MM.1S (cell line): ENCODE data around the gene DALRD3.

Experiments
- CTCF ChIP-seq: fragments of 300-600 bp; sonication (generic); IDR thresholded peaks from 2 replicates; pipeline ENCODE4 v1.5.1; 2016; ENCODE audit warnings: antibody characterized with exemption, low read length, mixed read lengths
- EZH2 ChIP-seq: fragments of 300-600 bp; sonication (generic); optimal IDR thresholded peaks from 2 replicates; pipeline ENCODE3; 2017; ENCODE audit warnings: low read depth, mild to moderate bottlenecking, antibody characterized with exemption, low read length, mixed read lengths
- EZH2phosphoT487 ChIP-seq: fragments of 300-600 bp; sonication (generic); IDR thresholded peaks from 2 replicates; pipeline ENCODE4 v1.6.1; 2018; ENCODE audit warnings: antibody characterized with exemption, low read length

DNA sequence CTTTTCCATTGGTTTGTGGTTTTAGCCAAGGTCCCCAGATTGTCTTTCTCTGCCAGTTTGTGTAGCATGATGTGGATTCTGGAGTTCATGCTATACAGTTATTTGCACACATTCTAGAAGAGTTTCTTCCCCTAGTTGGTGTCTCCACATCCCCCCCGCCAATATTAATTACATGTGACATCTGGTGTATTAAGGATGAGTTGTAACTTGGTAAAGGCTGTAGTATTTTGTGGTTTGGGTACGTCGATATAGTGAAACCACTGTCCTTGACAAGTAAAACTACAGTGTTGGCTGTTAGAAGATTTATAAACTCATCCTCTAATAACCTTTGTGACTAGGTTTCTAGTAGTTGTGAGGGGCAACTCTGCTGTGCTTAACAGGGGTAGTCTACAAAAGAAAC, 52.0 kb downstream of the DALRD3 start:
- TF ChIP-seq EZH2 (no peak), CTCF (no peak), EZH2phosphoT487 (no peak)
